GM15510 (cell line): ENCODE results near the gene LTB4R.

Experiments
- POLR2A ChIP-seq: IDR thresholded peaks from 3 replicates; pipeline ENCODE4 v1.6.1; 2011; ENCODE audit warnings: borderline replicate concordance; ENCODE audit not compliant: insufficient read length; ENCODE audit errors: extremely low read depth

The LTB4R gene

GRCh38 chr14:24355009-24355408 lies 43.7 kb downstream of the LTB4R start:
- TF ChIP-seq POLR2A = no peak

GRCh38 chr14:24356208-24356607 lies 44.9 kb downstream of the LTB4R start:
- no peak for TF ChIP-seq POLR2A

- TF ChIP-seq POLR2A = no peak
These were observed 49.0 kb downstream of the LTB4R start for GRCh38 chr14:24360281-24360680.

- no peak for TF ChIP-seq POLR2A
These were observed 50.0 kb downstream of the LTB4R start for GRCh38 chr14:24361326-24361725.

- no peak for TF ChIP-seq POLR2A
These were observed 51.1 kb downstream of the LTB4R start for GRCh38 chr14:24362241-24362960.

GRCh38 chr14:24363401-24363800 lies 52.1 kb downstream of the LTB4R start:
- TF ChIP-seq POLR2A = no peak

GRCh38 chr14:24364841-24365240 lies 53.5 kb downstream of the LTB4R start:
- TF ChIP-seq POLR2A = no peak

- no peak for TF ChIP-seq POLR2A
These were observed 54.5 kb downstream of the LTB4R start for GRCh38 chr14:24365600-24366412.

- no peak for TF ChIP-seq POLR2A
These were observed 55.1 kb downstream of the LTB4R start for GRCh38 chr14:24366413-24366720.

- TF ChIP-seq POLR2A = no peak
These were observed 55.6 kb downstream of the LTB4R start for GRCh38 chr14:24366721-24367513.
